GF-D8 (cell line): ENCODE measurements around the gene EIF4E3.

Source experiments
- DNase-seq: peaks from one replicate; lab custom pipeline; 2025; lab: John Stamatoyannopoulos, UW

Gene EIF4E3

GRCh38 chr3:71725271-71725991 lies at the start of gene EIF4E3:
EIF4E3 (minus strand) TSS chr3:71725402; CDS start chr3:71725367, 35 bp downstream.
- no peak for DNase-seq

GRCh38 chr3:71771884-71772283 lies 46.7 kb upstream of the EIF4E3 start:
- DNase-seq: no peak

GRCh38 chr3:71771126-71771525 lies 45.9 kb upstream of the EIF4E3 start:
- DNase-seq: no peak

GRCh38 chr3:71763426-71763825 lies 38.2 kb upstream of the EIF4E3 start:
- no peak for DNase-seq

DNA sequence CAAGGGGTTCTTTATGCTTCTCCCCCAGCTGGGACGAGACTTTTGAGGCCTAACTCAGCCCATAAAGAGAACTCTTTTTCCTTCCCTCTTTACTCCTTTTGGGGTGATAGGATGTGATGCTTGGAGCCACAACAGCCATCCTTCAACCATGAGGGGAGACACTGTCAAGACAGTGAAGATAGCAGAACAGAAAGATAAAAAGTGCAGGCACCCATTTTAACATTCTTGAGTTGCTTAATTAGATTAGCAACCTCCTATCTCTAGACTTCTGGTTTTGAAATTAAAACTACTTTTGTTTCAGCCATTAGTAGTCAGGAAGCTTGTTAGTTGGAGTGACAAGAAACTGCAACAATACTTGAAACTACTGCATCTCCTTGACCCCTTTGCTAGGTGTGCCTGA lies 34.9 kb upstream of the EIF4E3 start:
- no peak for DNase-seq

- DNase-seq: no peak
These were observed 34.2 kb upstream of the EIF4E3 start for GRCh38 chr3:71759401-71759800.

DNA sequence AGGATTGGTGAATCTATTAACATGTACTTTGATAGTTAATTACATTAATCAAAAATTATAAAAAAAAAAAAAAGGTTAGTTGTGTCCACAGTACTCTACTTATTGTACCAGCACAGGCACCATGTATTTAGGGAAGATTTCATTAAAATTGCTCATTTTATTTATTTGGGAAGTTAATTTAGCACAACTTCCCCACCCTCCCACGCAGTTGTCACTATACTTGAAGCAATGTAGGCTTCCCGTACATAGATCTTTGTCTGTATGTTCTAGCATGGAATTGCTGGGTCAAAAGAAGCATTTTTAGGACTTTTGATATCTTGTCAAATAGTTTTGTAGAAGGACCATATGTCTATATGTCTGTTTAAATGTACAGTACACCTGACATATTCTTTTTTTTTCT lies 32.9 kb upstream of the EIF4E3 start:
- no peak for DNase-seq

GRCh38 chr3:71754610-71755253 lies 29.5 kb upstream of the EIF4E3 start:
- no peak for DNase-seq

DNA sequence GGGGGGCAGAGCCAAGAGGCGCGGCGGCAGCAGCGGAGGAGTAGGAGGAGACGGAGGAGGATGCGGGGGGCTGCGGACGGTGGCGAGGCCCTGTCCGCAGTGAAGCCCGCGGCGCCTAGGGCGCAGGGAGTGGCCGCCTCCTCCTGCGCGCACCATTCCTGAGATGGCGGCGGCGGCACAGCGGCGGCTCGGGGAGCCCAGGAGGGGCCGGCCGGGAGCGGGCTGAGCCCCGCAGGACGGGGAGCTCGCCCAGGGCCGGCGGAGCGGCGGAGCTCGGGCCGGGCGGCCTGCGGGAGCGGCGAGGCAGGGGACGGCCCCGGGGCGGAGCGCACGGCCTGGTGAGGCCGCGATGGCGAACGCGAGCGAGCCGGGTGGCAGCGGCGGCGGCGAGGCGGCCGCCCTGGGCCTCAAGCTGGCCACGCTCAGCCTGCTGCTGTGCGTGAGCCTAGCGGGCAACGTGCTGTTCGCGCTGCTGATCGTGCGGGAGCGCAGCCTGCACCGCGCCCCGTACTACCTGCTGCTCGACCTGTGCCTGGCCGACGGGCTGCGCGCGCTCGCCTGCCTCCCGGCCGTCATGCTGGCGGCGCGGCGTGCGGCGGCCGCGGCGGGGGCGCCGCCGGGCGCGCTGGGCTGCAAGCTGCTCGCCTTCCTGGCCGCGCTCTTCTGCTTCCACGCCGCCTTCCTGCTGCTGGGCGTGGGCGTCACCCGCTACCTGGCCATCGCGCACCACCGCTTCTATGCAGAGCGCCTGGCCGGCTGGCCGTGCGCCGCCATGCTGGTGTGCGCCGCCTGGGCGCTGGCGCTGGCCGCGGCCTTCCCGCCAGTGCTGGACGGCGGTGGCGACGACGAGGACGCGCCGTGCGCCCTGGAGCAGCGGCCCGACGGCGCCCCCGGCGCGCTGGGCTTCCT lies 28.8 kb upstream of the EIF4E3 start, which contains the start of gene GPR27:
Gene GPR27, plus strand, starts transcription at position 155 of the 909 bp plus-strand sequence. Its CDS starts 195 bp downstream, at position 350.
- DNase-seq: no peak

GRCh38 chr3:71752831-71753700 lies 27.9 kb upstream of the EIF4E3 start:
- no peak for DNase-seq

GRCh38 chr3:71751602-71752001 lies 26.4 kb upstream of the EIF4E3 start:
- DNase-seq: no peak

GRCh38 chr3:71744738-71745137 lies 19.5 kb upstream of the EIF4E3 start:
- no peak for DNase-seq

GRCh38 chr3:71742621-71743020 lies 17.4 kb upstream of the EIF4E3 start:
- DNase-seq: no peak

DNA sequence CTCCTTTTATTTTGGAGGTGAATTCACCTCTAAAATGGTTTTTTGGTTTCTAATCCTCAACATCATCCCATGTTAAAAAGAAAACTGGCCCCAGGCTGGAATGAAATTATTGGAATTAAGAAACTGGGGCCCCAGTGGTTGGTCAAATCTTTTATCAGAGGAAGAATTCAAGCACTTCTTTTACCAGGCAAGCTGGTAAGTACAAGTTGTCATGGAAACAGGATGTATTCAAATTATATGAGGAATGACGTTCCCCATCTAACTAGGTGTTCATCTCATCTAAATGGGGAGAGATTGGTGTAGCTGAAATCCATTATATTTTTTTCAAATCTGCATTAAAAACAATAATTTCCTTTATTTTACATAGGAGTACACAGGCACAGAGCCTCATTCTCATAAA lies 9.7 kb upstream of the EIF4E3 start:
- no peak for DNase-seq

DNA sequence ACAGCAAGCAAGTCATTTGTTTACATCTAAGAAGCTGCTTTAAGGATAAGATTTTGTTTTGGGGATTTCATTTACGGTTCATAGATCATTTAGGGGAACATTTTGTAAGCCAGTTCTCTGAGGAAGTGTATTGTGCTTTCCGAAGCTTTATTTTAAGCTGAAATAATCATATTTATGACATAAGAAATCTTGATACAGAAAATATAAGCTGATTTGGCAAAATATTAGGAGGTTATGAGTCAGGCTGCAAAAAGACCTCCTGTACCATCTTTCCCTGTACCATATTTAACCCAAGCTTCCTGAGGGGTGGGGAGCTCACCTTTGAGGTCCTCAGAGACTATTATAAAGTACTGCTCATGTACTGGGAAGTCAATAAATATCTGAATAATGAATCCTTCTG lies 8.1 kb upstream of the EIF4E3 start:
- DNase-seq: no peak

DNA sequence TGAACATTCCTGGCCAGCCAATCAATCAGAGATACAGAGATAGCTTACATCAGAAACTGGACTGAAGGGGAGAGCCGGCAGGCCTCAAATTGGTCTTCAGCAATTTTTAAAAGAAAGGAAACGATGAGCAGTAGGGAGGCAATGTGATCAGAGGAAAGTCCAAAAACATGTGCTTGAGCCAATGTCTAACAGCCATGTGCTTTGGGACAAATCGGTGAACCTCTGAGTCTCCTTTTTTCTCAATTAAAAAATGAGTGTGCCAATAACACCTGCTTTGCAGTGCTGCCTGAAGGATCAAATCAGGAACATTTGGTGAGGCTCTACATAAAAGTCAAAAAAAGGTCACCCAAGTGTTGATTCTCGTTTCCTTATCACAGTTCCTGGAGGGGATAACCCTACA lies 7.4 kb upstream of the EIF4E3 start:
- DNase-seq: no peak

GRCh38 chr3:71728632-71729342 lies 3.6 kb upstream of the EIF4E3 start:
- DNase-seq: no peak

GRCh38 chr3:71726146-71726545 lies 944 bp upstream of the EIF4E3 start:
- DNase-seq: no peak

DNA sequence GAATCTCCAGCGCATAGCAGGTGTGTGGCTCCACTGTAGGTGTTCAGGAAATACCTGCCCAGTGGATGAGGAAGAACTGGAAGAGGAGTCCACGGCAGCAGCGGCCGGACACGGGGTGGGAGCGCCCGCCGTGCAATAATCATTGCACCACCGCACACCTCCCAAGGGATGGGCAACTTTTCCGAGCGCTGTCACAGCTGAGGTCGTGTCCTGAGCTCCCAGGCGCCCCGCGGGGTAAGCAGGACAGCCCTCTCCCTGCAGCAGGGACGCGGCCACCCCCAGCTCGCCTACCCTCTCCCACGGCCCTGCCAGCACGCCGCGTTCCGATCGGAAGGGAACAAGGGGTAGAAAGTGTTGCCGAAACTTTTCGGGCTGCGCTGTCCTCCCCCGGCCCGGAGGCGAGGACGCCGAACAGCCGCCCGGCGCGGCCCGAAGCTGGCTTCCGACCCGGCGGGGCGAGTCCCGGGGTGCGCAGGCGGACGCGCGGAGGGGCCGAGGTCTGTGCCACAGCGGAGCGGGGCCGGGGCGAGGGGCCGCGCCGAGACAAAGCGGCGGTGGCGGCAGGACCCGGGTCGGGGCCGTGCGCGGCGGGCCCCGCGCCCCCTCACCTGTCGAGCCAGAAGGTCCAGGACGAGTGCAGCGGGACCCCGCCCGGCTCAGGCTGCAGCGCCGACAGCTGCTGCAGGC lies 475 bp downstream of the EIF4E3 start:
- no peak for DNase-seq

DNA sequence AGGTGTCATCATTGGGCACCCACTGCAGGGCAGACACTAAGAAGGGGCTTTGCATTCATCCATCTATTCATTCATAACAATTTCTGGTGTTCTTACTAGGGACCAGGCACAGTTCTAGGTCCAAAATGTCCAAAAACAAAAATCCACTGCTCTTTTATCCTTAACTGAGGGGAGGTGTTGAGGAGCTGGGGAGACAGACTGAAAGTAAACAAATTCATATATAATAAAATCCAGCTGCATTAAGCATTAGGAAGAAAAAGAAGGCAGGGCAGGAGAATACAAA lies 1.1 kb downstream of the EIF4E3 start:
- no peak for DNase-seq
